ENCODE data around the gene GPC6.

GPC6 gene

GRCh38 chr13:93624311-93624777 is 397.7 kb downstream of the GPC6 start:
- DNase-seq, result no peak

GRCh38 chr13:93625536-93625935 is 398.9 kb downstream of the GPC6 start:
- DNase-seq, result no peak

- DNase-seq, result no peak
Measured at GRCh38 chr13:93628136-93628797, 401.7 kb downstream of the GPC6 start.

GRCh38 chr13:93635616-93636032 is 409.0 kb downstream of the GPC6 start:
- no peak for DNase-seq

GRCh38 chr13:93637852-93638251 is 411.2 kb downstream of the GPC6 start:
- no peak for DNase-seq

GRCh38 chr13:93640452-93640851 is 413.8 kb downstream of the GPC6 start:
- DNase-seq, result no peak

GRCh38 chr13:93646245-93646644 is 419.6 kb downstream of the GPC6 start:
- DNase-seq, result no peak

- no peak for DNase-seq
Measured at GRCh38 chr13:93649496-93649895, 422.9 kb downstream of the GPC6 start.

GRCh38 chr13:93653776-93654175 is 427.2 kb downstream of the GPC6 start:
- DNase-seq, result no peak

- DNase-seq, result no peak
Measured at GRCh38 chr13:93655154-93655553, 428.5 kb downstream of the GPC6 start.

- DNase-seq, result no peak
Measured at GRCh38 chr13:93660391-93661063, 433.9 kb downstream of the GPC6 start.

GRCh38 chr13:93670866-93671265 is 444.3 kb downstream of the GPC6 start:
- DNase-seq, result no peak

- DNase-seq, result no peak
Measured at GRCh38 chr13:93672996-93673395, 446.4 kb downstream of the GPC6 start.

- DNase-seq, result no peak
Measured at GRCh38 chr13:93673885-93674284, 447.3 kb downstream of the GPC6 start.

- no peak for DNase-seq
Measured at GRCh38 chr13:93674337-93674755, 447.7 kb downstream of the GPC6 start.

- DNase-seq, result no peak
Measured at GRCh38 chr13:93680329-93680728, 453.7 kb downstream of the GPC6 start.

- no peak for DNase-seq
Measured at GRCh38 chr13:93685900-93686299, 459.3 kb downstream of the GPC6 start.

- DNase-seq, result no peak
Measured at GRCh38 chr13:93686399-93686798, 459.8 kb downstream of the GPC6 start.

GRCh38 chr13:93687261-93687660 is 460.7 kb downstream of the GPC6 start:
- DNase-seq, result no peak

- no peak for DNase-seq
Measured at GRCh38 chr13:93689333-93689732, 462.7 kb downstream of the GPC6 start.

- peak; percentile 7 for DNase-seq
Measured at GRCh38 chr13:93690139-93690538, 463.5 kb downstream of the GPC6 start.

- DNase-seq, result no peak
Measured at GRCh38 chr13:93698016-93698613, 471.5 kb downstream of the GPC6 start.

- DNase-seq, result no peak
Measured at GRCh38 chr13:93700115-93700514, 473.5 kb downstream of the GPC6 start.

All from T1000 (cell line).